ENCODE results near the gene REXO5. TPM values are rescaled to one million over a fixed set of nuclear protein-coding genes. Genes with fewer than 3 reads are reported as not detected.
"Not testable (repeated sequence)": the region's sequence is repeated elsewhere in the genome, so short reads cannot be mapped to it uniquely, and the experiment has no call there.

REXO5 gene
- total RNA-seq, 1 experiment from 2014 or later = 10.4 TPM

DNA sequence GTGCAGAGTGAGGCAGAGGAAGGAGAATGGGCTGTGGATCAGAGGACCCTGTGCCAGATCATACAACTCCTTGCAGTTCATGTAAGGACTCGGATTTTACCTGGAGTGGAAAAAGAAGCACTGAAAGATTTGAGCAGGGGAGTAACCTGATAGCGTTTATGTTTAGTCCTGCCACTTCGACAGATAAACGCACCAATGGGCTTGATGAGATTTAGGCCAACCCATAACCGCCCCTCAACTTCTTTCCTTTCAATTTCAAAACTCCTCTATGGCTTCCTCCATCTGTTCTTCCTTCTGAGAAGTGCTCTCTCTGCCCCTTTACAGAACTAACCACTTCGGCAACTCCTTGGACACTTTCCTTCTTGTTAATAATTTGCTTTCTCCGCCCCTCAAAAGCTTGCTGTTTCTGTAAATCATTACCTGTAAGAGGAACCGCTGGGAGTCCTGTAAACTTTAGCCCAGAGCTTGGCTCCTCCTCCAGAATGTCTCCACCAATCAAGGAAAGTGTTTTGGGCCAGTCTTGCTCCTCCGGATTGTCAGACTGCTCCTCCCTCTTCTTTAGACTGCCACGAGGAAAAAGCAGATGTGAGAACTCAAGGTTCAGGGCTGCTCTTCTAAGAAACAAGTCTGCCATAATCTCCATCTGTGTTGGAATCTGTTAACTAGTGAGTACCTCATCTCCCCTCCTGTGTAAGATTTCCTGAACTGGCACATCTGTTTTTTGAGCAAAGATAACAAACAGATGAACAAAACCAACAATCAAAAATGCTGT is 42.7 kb upstream of the REXO5 start, which contains the start of gene ACSM3:
Gene ACSM3, plus strand, starts transcription at position 554 of the 772 bp plus-strand sequence. CDS start 6,021 bp downstream, outside the sequence.
- intact Hi-C loops (cut with micrococcal nuclease; ENCODE audit: unreplicated experiment) = no loop called here
- H3K36me3 Mint-ChIP-seq (ENCODE audit: insufficient read depth, unreplicated experiment) = peaks cover 12% of the 10 kb centered on the region
- TF ChIP-seq, protein P1, sequence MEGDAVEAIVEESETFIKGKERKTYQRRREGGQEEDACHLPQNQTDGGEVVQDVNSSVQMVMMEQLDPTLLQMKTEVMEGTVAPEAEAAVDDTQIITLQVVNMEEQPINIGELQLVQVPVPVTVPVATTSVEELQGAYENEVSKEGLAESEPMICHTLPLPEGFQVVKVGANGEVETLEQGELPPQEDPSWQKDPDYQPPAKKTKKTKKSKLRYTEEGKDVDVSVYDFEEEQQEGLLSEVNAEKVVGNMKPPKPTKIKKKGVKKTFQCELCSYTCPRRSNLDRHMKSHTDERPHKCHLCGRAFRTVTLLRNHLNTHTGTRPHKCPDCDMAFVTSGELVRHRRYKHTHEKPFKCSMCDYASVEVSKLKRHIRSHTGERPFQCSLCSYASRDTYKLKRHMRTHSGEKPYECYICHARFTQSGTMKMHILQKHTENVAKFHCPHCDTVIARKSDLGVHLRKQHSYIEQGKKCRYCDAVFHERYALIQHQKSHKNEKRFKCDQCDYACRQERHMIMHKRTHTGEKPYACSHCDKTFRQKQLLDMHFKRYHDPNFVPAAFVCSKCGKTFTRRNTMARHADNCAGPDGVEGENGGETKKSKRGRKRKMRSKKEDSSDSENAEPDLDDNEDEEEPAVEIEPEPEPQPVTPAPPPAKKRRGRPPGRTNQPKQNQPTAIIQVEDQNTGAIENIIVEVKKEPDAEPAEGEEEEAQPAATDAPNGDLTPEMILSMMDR (IDR thresholded peaks at IDR 0.05; ENCODE audit: unreplicated experiment) = no peak
- DNase-seq = peak; percentile 89
- no peaks in the 10 kb centered on the region for H3K27me3 Mint-ChIP-seq (ENCODE audit: unreplicated experiment)
- peak within 1 kb of the TSS; percentile 82 for H3K27ac Mint-ChIP-seq (ENCODE audit: unreplicated experiment)
- BruUV-seq (replicated peaks) = no TSS peak
- H3K9me3 Mint-ChIP-seq (ENCODE audit: low read depth, unreplicated experiment) = no peaks in the 10 kb centered on the region
- H3K4me3 Mint-ChIP-seq (ENCODE audit: low read depth, unreplicated experiment) = peak within 1 kb of the TSS; percentile 66
- CTCF ChIA-PET = interaction anchor here (0.6 to 2.5 kb wide), 3 partner anchors 11 to 22 kb away, joined by 3 to 15 read pairs (median 4); partner anchors contain the start of gene THUMPD1
- peaks cover 31% of the 10 kb centered on the region for H3K4me1 Mint-ChIP-seq (ENCODE audit: low read depth, unreplicated experiment)

- intact Hi-C loops (cut with micrococcal nuclease; ENCODE audit: unreplicated experiment); DNase-seq; H3K9me3 Mint-ChIP-seq (ENCODE audit: low read depth, unreplicated experiment); BruUV-seq (replicated peaks); H3K27me3 Mint-ChIP-seq (ENCODE audit: unreplicated experiment): not testable (repeated sequence)
- Mint-ChIP-seq H3K4me3 (ENCODE audit: low read depth, unreplicated experiment) (peak overlapping the region; percentile 66), H3K27ac (ENCODE audit: unreplicated experiment) (peak overlapping the region; percentile 82), H3K36me3 (ENCODE audit: insufficient read depth, unreplicated experiment) (peaks cover 12% of the 10 kb centered on the region), H3K4me1 (ENCODE audit: low read depth, unreplicated experiment) (peaks cover 31% of the 10 kb centered on the region)
- CTCF ChIA-PET = interaction anchor here (0.9 to 2.5 kb wide), 2 partner anchors 17 to 23 kb away, joined by 3 to 15 read pairs; partner anchors contain the start of gene THUMPD1
Observed at GRCh38 chr16:20764448-20764847, 41.9 kb upstream of the REXO5 start.

GRCh38 chr16:20765732-20766131 is 40.6 kb upstream of the REXO5 start:
- CTCF ChIA-PET = interaction anchor here (1.2 kb wide), 1 partner anchor 9 kb away, joined by 4 read pairs; no protein-coding TSS in a partner anchor
- no TSS peak for BruUV-seq (replicated peaks)
- H3K36me3 Mint-ChIP-seq (ENCODE audit: insufficient read depth, unreplicated experiment) = peaks cover 12% of the 10 kb centered on the region
- TF ChIP-seq, protein P1 (IDR thresholded peaks at IDR 0.05; ENCODE audit: unreplicated experiment) = no peak
- H3K9me3 Mint-ChIP-seq (ENCODE audit: low read depth, unreplicated experiment) = no peaks in the 10 kb centered on the region
- H3K27me3 Mint-ChIP-seq (ENCODE audit: unreplicated experiment) = no peaks in the 10 kb centered on the region
- DNase-seq = no peak
- H3K4me3 Mint-ChIP-seq (ENCODE audit: low read depth, unreplicated experiment) = peak overlapping the region; percentile 66
- H3K27ac Mint-ChIP-seq (ENCODE audit: unreplicated experiment) = peak overlapping the region; percentile 48
- intact Hi-C loops (cut with micrococcal nuclease; ENCODE audit: unreplicated experiment) = no loop called here
- peaks cover 31% of the 10 kb centered on the region for H3K4me1 Mint-ChIP-seq (ENCODE audit: low read depth, unreplicated experiment)

- TF ChIP-seq, protein P1 (IDR thresholded peaks at IDR 0.05; ENCODE audit: unreplicated experiment) = no peak
- CTCF ChIA-PET = no interaction called here
- Mint-ChIP-seq H3K27ac (ENCODE audit: unreplicated experiment) (no peak overlapping the region), H3K4me1 (ENCODE audit: low read depth, unreplicated experiment) (peaks cover 31% of the 10 kb centered on the region), H3K27me3 (ENCODE audit: unreplicated experiment) (no peaks in the 10 kb centered on the region), H3K36me3 (ENCODE audit: insufficient read depth, unreplicated experiment) (peaks cover 12% of the 10 kb centered on the region), H3K9me3 (ENCODE audit: low read depth, unreplicated experiment) (no peaks in the 10 kb centered on the region), H3K4me3 (ENCODE audit: low read depth, unreplicated experiment) (no peak overlapping the region)
- intact Hi-C loops (cut with micrococcal nuclease; ENCODE audit: unreplicated experiment) = no loop called here
- BruUV-seq (replicated peaks) = no TSS peak
- DNase-seq = no peak
Observed at GRCh38 chr16:20766294-20766693, 40.0 kb upstream of the REXO5 start.

DNA sequence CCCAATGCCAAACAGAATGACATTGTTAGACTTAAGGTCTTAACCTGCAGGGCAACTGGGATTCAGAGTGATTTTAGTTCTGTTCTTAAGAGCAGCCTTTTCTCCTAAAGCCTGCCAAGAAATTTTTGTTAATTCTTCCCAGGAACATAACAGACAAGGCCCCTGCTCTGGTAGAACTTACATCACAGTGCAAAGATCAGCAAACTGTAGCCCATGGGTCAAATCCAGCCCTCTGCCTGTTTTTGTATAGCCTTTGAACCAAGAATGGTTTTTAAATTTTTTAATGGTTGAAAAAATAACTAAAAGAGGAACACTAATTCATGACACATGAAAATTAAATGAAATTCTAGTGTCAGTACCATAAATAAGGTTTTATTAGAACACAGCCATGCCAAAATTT is 38.8 kb upstream of the REXO5 start:
- intact Hi-C loops (cut with micrococcal nuclease; ENCODE audit: unreplicated experiment) = no loop called here
- H3K36me3 Mint-ChIP-seq (ENCODE audit: insufficient read depth, unreplicated experiment) = peaks cover 12% of the 10 kb centered on the region
- no peak overlapping the region for H3K4me3 Mint-ChIP-seq (ENCODE audit: low read depth, unreplicated experiment)
- CTCF ChIA-PET = no interaction called here
- TF ChIP-seq, protein P1 (IDR thresholded peaks at IDR 0.05; ENCODE audit: unreplicated experiment) = no peak
- DNase-seq = no peak
- H3K9me3 Mint-ChIP-seq (ENCODE audit: low read depth, unreplicated experiment) = no peaks in the 10 kb centered on the region
- no peak overlapping the region for H3K27ac Mint-ChIP-seq (ENCODE audit: unreplicated experiment)
- H3K4me1 Mint-ChIP-seq (ENCODE audit: low read depth, unreplicated experiment) = peaks cover 31% of the 10 kb centered on the region
- no TSS peak for BruUV-seq (replicated peaks)
- no peaks in the 10 kb centered on the region for H3K27me3 Mint-ChIP-seq (ENCODE audit: unreplicated experiment)

Data from Calu3 (cell line).